H1 (cell line): ENCODE data around the gene TCFL5. TPM values are rescaled to one million over a fixed set of nuclear protein-coding genes. Genes with fewer than 3 reads are reported as not detected.

ENCODE experiments used
- BCL11A ChIP-seq, 2 experiments: IDR thresholded peaks; one replicate each; pipeline ENCODE4 v1.6.1; 2011; ENCODE audit warnings: low read depth in 2 of 2, low read length in 2 of 2, mild to moderate bottlenecking in 2 of 2
- CEBPB ChIP-seq: IDR thresholded peaks from 2 replicates; pipeline ENCODE4 v1.6.1; 2012; ENCODE audit warnings: low read depth, low read length
- CTCF ChIP-seq, 3 experiments: IDR thresholded peaks; 1 replicate in 2 of 3; 2 replicates in 1 of 3; pipeline versions ENCODE4 v1.5.1 to v1.6.1; 2011; ENCODE audit warnings: low read length in 3 of 3, mild to moderate bottlenecking in 3 of 3, inconsistent platforms in 2 of 3, low read depth in 1 of 3, moderate library complexity in 1 of 3; ENCODE audit not compliant: insufficient read depth in 1 of 3; ENCODE audit errors: control extremely low read depth in 1 of 3
- EGR1 ChIP-seq: IDR thresholded peaks from 2 replicates; pipeline ENCODE4 v1.6.1; 2011; ENCODE audit warnings: low read depth, low read length, borderline replicate concordance
- EZH2 ChIP-seq: fragments of 200-600 bp; sonication (generic); IDR thresholded peaks from 2 replicates; pipeline ENCODE4 v1.7.1; 2012; ENCODE audit warnings: low read depth, mild to moderate bottlenecking, moderate library complexity, low read length, inconsistent platforms; ENCODE audit not compliant: severe bottlenecking
- HDAC2 ChIP-seq, 2 experiments: fragments of 300-600 bp in 1 of 2; sonication (generic) in 1 of 2; IDR thresholded peaks; 2 replicates each; pipeline ENCODE4 v1.6.1; 2011 to 2012; ENCODE audit warnings: low read depth in 2 of 2, low read length in 2 of 2, mild to moderate bottlenecking in 2 of 2, moderate library complexity in 2 of 2, borderline replicate concordance in 1 of 2, inconsistent platforms in 1 of 2
- POLR2A ChIP-seq, 2 experiments: IDR thresholded peaks; 1 replicate in 1 of 2; 2 replicates in 1 of 2; pipeline ENCODE4 v1.6.1; 2011; ENCODE audit warnings: low read depth in 2 of 2, low read length in 2 of 2, mild to moderate bottlenecking in 2 of 2; ENCODE audit errors: control extremely low read depth in 1 of 2
- SP1 ChIP-seq: IDR thresholded peaks from 2 replicates; pipeline ENCODE4 v1.6.1; 2011; ENCODE audit warnings: low read depth, low read length
- SP2 ChIP-seq: IDR thresholded peaks from 2 replicates; pipeline ENCODE4 v1.6.1; 2012; ENCODE audit warnings: mild to moderate bottlenecking, low read length, inconsistent platforms
- TBP ChIP-seq: IDR thresholded peaks from 2 replicates; pipeline ENCODE4 v1.6.1; 2011; ENCODE audit warnings: low read depth, low read length, improper control_type of control experiment
- polyA plus RNA-seq, 7 experiments: library from polyadenylated mRNA; depleted of rRNA in 3 of 7; stranded (reverse) in 5 of 7; unstranded in 2 of 7; fragments of >200 nt in 5 of 7; fragments of 200-250 nt in 2 of 7; gene quantifications; 1 replicate in 5 of 7; 2 replicates in 1 of 7; 4 replicates in 1 of 7; pipeline versions ENCODE4 v1.2.1 to v1.2.3, GENCODE V29; 2011 to 2013; ENCODE audit warnings: missing spikeins in 2 of 7, mixed read lengths in 2 of 7
- total RNA-seq: library from RNA; stranded (reverse); fragmentation: NEBNext Ultra II Directional; extraction: Animal tissue kit (Norgen Biotek cat#: 25700); gene quantifications from 2 replicates; pipeline ENCODE4 v1.2.1, GENCODE V29; 2021

The TCFL5 gene
- total and polyA plus RNA-seq, 2 of the 8 experiments (the other 6 are each of a cell fraction or from before 2014, with no cell fraction given), result 6.2 to 15.0 TPM

GRCh38 chr20:62806383-62807050, 55.1 kb downstream of the TCFL5 start (continued):
- TF ChIP-seq CTCF (IDR thresholded peaks at IDR 0.05; ENCODE audit: control extremely low read depth in 1 of 3, insufficient read depth in 1 of 3, low read depth in 1 of 3, low read length in 3 of 3), result no peak
- no peak for TF ChIP-seq SP1
- TF ChIP-seq BCL11A (IDR thresholded peaks at IDR 0.05; ENCODE audit: low read depth in 2 of 2, low read length in 2 of 2), result no peak
- TF ChIP-seq EGR1, result no peak
- TF ChIP-seq EZH2, result no peak
- no peak for TF ChIP-seq HDAC2 (IDR thresholded peaks at IDR 0.05; ENCODE audit: borderline replicate concordance in 1 of 2, low read depth in 2 of 2, low read length in 2 of 2)
- no peak for TF ChIP-seq CEBPB
- TF ChIP-seq POLR2A (IDR thresholded peaks at IDR 0.05; ENCODE audit: control extremely low read depth in 1 of 2, low read depth in 2 of 2, low read length in 2 of 2), result no peak
- no peak for TF ChIP-seq TBP
- no peak for TF ChIP-seq SP2
